ENCODE results near the gene PHACTR3. TPM values are rescaled to one million over a fixed set of nuclear protein-coding genes. Genes with fewer than 3 reads are reported as not detected.

Gene PHACTR3
- total RNA-seq, 1 experiment from 2014 or later, result not detected

DNA sequence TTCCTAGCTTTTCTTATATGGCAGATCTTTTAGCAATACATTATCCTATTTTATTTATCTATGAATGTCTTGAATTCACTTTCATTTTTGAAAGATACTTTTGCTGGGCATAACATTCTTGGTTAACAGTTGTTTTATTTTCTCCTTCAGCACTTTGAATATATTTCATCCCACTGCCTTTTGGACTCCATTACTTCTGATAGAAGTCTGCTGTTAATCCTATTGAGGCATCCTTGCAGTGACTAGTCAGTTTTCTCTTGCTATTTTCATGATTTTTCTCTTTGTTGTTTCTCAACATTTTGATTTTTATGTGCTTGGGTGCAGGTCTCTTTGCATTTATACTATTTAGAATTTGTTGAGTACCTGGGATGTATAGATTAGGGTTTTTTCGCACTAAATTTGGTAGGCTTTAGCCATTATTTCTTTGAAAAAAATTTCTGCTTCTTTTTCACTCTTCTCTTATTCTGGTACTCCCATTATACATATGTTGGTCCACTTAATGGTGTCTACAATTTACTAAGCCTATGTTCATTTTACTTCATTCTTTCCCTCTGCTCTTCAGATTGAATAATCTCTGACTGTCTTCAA is 53.2 kb downstream of the PHACTR3 start:
- Histone ChIP-seq H3K9me3 (replicated peaks) (peaks cover 19% of the 10 kb centered on the region), H3K4me3 (no peak overlapping the region)

DNA sequence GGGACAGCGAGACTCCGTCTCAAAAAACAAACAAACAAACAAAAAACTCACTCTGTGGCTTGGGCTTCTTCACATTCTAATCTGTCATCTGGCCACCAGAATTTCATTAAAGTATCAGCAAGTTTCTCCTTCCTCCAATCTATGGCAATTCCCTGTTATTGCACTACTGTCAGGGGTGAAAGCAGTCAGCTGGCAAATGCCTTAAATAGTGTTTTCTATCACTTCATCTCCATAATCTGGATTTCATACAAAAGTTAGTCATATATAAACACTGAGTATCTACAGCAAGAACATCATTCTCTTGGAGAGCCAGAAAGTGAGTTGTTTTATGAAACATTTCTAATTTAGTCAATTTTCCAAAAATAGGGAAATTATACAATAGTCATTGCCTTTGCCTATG is 56.1 kb downstream of the PHACTR3 start:
- Histone ChIP-seq H3K4me3 (no peak overlapping the region), H3K9me3 (replicated peaks) (peaks cover 19% of the 10 kb centered on the region), H3K27ac (no peak overlapping the region), H3K4me1 (no peaks in the 10 kb centered on the region), H3K27me3 (peaks cover 18% of the 10 kb centered on the region), H3K36me3 (no peaks in the 10 kb centered on the region)
- DNase-seq, result no peak

More for the DNA sequence above, 53.2 kb downstream of the PHACTR3 start:
- no peak overlapping the region for H3K27ac ChIP-seq
- no peak for DNase-seq
- no peaks in the 10 kb centered on the region for H3K36me3 ChIP-seq
- no peaks in the 10 kb centered on the region for H3K27me3 ChIP-seq
- no peaks in the 10 kb centered on the region for H3K4me1 ChIP-seq

DNA sequence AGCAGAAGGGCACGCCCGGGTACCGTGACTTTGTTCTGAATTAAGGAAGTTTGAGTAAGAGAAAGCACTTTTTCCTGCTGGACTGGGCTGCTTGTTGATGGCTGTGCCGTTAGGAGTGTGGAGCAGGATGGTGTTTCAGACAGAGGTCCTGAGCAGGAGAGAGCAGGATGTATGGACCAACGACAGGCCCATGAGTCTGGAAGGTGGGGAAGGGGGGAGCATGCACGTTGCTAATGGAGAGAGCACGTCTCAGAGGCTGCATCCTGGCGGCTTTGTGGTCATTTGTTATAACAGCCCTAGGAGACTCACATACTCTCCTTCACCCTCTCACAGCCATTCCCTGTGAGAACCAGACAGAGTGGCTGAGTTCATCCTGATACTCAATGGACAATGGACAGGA is 56.8 kb downstream of the PHACTR3 start:
- Histone ChIP-seq H3K4me1 (no peaks in the 10 kb centered on the region), H3K36me3 (no peaks in the 10 kb centered on the region), H3K27ac (no peak overlapping the region), H3K27me3 (peaks cover 18% of the 10 kb centered on the region), H3K4me3 (no peak overlapping the region), H3K9me3 (replicated peaks) (peaks cover 17% of the 10 kb centered on the region)
- no peak for DNase-seq

DNA sequence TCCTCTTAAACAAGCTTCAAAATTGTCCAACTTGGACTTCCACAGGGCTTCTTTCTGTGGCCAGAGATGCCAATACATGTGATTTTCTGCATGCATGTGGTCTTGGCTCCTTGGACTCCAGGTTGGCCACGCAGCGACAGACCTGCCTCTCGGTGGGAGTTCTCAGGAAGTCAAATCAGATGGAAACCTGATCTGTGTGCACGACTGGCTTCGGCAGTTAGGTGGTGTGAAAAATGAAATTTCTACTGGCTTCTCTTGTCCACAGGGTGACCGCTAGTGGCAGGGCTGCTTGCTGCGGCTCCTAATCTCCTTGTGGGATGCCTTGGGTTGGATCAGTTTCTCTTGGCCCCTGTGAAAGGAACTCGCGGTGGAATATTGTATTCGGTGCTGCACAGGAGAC is 57.3 kb downstream of the PHACTR3 start:
- Histone ChIP-seq H3K9me3 (replicated peaks) (peaks cover 13% of the 10 kb centered on the region), H3K36me3 (no peaks in the 10 kb centered on the region), H3K4me3 (no peak overlapping the region), H3K27me3 (peaks cover 18% of the 10 kb centered on the region), H3K4me1 (no peaks in the 10 kb centered on the region), H3K27ac (no peak overlapping the region)
- no peak for DNase-seq

DNA sequence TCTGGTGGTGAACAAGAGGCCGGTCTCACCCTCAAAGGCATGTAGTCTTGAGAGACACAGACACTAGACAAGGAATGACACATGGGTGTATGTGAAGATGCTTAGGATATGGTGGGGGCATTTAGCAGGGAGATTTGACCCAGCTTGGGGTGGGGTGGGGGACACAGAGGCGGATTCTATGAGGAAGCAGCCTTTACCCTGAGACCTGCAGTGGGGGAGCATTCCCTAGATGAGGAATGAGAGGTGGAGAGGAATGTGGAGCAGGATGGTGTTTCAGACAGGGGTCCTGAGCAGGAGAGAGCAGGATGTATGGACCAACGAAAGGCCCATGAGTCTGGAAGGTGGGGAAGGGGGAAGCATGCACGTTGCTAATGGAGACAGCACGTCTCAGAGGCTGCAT is 57.8 kb downstream of the PHACTR3 start:
- H3K36me3 ChIP-seq, result no peaks in the 10 kb centered on the region
- DNase-seq, result no peak
- H3K9me3 ChIP-seq (replicated peaks), result peaks cover 11% of the 10 kb centered on the region
- no peak overlapping the region for H3K4me3 ChIP-seq
- H3K27ac ChIP-seq, result no peak overlapping the region
- no peaks in the 10 kb centered on the region for H3K4me1 ChIP-seq
- peaks cover 18% of the 10 kb centered on the region for H3K27me3 ChIP-seq

DNA sequence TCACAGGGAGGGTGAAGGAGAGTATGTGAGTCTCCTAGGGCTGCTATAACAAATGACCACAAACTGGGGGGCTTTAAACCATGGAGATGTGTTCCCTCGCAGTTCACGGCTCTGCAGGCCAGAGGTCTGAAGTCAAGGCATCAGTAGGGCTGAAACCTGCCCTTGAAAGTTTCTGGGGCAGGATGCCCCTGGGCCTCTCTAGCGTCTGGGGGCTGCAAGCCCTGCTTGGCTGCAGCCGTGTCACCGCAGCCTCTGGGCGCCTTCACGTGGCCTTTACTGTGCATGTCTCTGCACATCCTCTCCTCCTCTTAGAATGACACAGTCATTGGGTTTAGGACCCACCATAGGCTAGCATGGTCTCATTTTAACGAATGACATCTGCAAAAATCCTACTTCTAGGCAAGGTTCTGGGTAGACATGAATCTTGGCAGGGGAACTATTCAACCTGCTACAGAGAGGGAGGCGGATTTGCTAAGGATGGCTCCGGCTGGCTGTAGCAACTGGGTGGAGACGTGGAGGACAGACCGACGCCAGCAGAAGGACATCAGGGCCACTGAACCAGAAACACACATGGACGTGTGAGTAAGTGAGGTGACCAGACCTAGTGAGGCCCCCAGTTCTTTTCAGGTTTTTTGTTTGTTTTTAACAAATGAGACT is 58.6 kb downstream of the PHACTR3 start:
- Histone ChIP-seq H3K4me3 (no peak overlapping the region), H3K36me3 (no peaks in the 10 kb centered on the region), H3K4me1 (no peaks in the 10 kb centered on the region), H3K27ac (no peak overlapping the region), H3K9me3 (replicated peaks) (peaks cover 4% of the 10 kb centered on the region; the same call in 1 of the 2 replicates), H3K27me3 (peaks cover 18% of the 10 kb centered on the region)
- DNase-seq, result no peak

DNA sequence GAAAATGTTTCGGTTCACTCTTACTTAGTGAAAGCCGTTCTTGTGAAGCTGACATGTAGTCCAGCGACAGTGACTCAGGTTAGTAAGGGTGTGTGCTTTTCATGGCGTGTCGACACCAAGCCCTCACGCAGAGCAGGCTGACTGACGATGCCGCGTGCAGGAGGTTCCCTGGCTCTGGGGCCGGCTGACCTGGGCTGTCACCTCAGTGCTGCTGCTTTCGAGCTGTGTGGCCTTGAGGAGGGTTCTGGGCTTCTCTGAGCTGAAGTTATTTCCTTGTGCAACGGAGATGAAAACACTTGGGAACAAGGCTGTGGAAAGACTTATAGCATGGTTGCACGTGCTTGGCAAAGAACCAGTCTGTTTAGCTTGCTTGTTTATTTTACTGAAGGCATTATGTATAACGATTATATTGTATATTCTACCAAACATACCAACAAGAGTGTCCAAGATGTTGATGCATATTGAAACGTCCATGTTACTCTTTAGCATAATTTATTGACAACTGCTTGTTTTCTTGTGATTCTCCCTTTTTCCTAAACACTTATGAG is 59.2 kb downstream of the PHACTR3 start:
- Histone ChIP-seq H3K4me1 (no peaks in the 10 kb centered on the region), H3K9me3 (replicated peaks) (no peaks in the 10 kb centered on the region; the same call in 1 of the 2 replicates), H3K4me3 (no peak overlapping the region), H3K36me3 (no peaks in the 10 kb centered on the region), H3K27me3 (peaks cover 18% of the 10 kb centered on the region), H3K27ac (no peak overlapping the region)
- DNase-seq, result no peak

DNA sequence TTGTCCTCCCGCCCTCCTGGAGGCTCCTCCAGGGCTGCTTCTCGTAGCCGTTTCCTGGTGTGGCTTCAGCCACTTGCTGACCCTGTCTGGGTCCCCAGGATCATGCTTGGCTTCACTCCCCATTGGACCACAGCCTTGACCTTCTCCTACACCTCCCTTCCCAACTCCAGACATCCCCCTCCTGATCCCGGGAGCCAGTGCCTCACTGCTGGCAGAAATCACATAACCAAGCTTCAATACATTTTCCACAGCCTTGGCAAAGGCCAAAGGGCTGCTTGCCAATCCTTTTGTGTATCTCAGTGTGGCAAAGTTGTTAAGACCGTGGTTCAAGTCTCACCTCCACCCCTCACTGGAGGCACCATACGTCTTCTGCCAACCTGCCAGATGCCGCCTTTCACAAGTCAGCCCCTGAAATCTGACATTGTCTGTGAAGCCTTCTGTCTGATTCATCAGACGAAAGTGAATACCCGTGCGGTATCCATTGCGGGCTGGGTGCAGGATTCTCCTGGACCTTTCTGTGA is 60.1 kb downstream of the PHACTR3 start:
- DNase-seq, result no peak
- Histone ChIP-seq H3K4me1 (no peaks in the 10 kb centered on the region), H3K27me3 (peaks cover 23% of the 10 kb centered on the region), H3K4me3 (no peak overlapping the region), H3K36me3 (no peaks in the 10 kb centered on the region), H3K9me3 (replicated peaks) (no peaks in the 10 kb centered on the region), H3K27ac (no peak overlapping the region)

DNA sequence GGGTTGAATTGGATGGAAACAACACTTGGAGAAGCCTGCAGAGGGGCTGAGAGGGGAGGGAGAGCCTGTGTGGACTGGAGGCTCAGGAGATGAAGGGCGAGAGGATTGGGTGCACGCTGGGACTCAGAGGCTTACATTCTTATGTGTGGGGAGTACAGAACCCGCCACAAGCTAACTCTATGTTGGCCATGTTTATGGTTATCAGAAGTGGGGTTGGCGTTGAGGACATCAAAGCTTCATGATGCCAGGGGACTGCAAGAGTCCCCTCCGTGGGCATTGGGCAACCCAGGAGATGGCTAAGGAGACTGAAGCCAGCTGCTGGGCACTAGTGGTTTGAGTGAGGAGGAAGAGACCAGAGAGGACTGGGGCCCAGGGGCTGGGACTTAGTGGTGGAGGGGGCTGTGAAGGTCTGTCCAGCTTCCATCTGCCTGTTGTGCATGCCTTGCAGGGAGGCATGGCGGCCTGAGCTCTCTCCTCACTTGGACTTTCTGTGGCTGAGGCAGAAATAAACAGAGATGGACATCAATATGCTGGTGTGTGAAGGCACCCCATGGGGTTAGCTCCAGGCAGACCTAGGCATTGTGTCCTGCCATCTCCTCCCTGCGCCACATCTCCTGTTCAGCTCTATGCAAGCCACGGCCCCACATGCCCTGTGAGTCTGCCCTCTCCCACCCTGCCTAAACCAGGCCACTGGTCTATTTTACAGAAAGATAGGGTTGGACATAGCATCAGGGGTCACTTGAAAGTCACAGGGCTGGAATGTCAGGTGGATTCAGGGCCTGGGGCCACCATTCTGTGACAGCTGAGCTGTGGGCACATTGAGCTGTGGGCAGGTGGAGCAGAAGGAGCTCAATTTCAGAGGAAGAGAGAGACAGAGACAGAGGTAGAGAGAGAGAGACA is 61.6 kb downstream of the PHACTR3 start:
- no peaks in the 10 kb centered on the region for H3K9me3 ChIP-seq (replicated peaks)
- no peak for DNase-seq
- no peaks in the 10 kb centered on the region for H3K4me1 ChIP-seq
- no peak overlapping the region for H3K4me3 ChIP-seq
- no peaks in the 10 kb centered on the region for H3K36me3 ChIP-seq
- H3K27ac ChIP-seq, result no peak overlapping the region
- H3K27me3 ChIP-seq, result peaks cover 30% of the 10 kb centered on the region

DNA sequence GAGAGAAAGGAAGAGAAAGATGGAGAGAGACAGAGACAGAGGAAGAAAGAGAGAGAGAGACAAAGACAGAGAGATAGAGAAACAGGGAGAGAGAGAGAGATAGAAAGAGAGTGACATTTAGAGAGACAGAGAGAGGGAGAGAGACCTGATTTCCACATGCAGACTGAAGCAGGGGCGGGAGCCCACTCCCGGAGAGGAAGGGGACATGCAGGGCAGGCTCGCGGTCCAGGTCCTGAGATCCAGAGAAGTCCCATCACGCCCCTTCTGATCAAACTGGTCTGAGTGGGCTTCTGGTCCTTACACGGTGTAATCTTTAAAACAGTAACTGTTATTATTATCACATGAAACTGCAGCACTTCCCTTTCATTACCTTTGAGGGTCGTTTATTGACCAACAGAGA is 62.2 kb downstream of the PHACTR3 start:
- Histone ChIP-seq H3K36me3 (no peaks in the 10 kb centered on the region), H3K4me1 (no peaks in the 10 kb centered on the region), H3K27me3 (peaks cover 30% of the 10 kb centered on the region), H3K4me3 (no peak overlapping the region), H3K27ac (no peak overlapping the region), H3K9me3 (replicated peaks) (no peaks in the 10 kb centered on the region)
- no peak for DNase-seq

DNA sequence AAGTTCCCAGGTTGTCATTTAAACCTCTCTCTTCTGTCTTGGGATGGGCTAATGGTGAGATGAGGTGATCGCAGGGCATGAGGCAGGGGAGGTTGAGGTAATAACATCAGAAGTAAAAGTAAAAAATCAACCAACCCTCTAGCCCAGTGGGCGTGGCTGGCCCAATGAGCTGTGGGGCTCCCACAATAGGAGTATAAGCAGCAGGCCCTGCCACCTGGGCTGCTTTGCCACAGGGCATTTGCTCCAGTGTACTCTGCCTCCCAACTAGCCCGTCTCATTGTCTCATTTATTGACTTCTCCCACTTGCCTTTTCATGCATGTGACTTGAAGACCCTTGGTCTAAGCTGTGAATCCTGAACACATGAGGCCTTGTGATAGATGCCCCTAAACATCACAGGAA is 62.8 kb downstream of the PHACTR3 start:
- Histone ChIP-seq H3K36me3 (no peaks in the 10 kb centered on the region), H3K9me3 (replicated peaks) (no peaks in the 10 kb centered on the region), H3K27ac (no peak overlapping the region), H3K27me3 (peaks cover 30% of the 10 kb centered on the region), H3K4me3 (no peak overlapping the region), H3K4me1 (no peaks in the 10 kb centered on the region)
- DNase-seq, result no peak

DNA sequence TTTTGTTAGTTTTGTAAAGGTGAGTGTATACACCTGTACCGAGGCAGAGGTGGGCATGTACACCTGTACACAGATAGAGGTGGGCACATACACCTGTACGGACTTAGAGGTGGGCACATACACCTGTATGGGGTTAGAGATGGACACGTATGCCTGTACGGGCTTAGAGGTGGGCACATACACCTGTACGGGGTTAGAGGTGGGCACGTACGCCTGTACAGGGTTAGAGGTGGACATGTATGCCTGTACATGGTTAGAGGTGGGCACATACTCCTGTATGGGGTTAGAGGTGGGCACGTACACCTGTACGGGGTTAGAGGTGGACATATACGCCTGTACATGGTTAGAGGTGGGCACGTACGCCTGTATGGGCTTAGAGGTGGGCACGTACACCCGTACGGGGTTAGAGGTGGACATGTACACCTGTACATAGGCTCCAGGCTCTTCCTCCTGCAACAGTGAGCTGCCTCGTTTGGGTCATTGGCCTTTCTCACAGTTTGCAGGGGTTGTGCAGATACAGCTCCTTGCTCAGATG is 63.7 kb downstream of the PHACTR3 start:
- Histone ChIP-seq H3K27me3 (peaks cover 39% of the 10 kb centered on the region), H3K27ac (no peak overlapping the region), H3K4me3 (no peak overlapping the region), H3K9me3 (replicated peaks) (no peaks in the 10 kb centered on the region), H3K36me3 (no peaks in the 10 kb centered on the region), H3K4me1 (no peaks in the 10 kb centered on the region)
- no peak for DNase-seq

DNA sequence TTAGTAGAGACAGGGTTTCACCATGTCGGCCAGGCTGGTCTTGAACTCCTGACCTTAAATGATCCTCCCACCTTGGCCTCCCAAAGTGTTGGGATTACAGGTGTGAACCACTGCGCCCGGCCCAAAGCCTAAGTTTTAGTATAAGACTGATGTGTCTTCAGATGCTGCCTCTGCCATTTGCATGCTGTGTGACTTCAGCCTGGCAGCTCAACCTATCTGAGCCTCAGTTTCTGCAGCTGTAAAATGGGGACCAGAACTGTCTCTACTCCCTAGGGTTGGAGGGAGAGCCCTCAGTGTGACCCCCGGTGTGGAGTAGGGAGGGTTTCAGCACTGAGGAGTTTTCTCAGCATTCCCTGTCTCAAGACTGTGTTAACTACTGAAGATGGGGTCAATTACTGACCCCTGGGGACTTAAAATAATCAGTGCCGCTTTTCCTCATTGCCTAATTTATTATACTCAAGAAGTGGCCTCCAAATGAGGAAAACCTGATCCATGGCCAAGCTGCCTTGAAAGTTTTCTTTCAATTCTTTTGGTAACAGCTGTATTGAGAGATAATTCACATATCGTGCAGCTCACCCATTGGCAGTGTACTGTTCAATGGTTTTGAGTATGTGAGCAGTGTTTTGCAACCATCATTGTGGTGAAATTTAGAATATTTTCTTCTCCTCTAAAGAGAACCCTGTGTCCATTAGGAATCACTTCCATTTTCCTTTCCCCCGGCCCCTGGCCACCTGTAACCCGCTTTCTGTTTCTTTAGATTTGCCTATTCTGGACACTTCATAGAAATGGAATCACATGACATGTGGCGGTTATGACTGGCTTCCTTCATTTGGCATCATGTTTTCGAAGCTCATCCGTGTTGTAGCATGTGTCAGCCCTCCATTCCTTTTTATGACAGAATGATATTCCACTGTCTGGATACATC is 64.8 kb downstream of the PHACTR3 start:
- Histone ChIP-seq H3K36me3 (no peaks in the 10 kb centered on the region), H3K4me3 (no peak overlapping the region), H3K27me3 (peaks cover 39% of the 10 kb centered on the region), H3K27ac (no peak overlapping the region), H3K4me1 (no peaks in the 10 kb centered on the region), H3K9me3 (replicated peaks) (no peaks in the 10 kb centered on the region)
- DNase-seq, result no peak
